HG03521 (cell line): ENCODE data around the gene LIN7C.
A peak's percentile ranks its signal among the peaks of the same experiment; 100 is the strongest.
"Not testable (repeated sequence)": the region's sequence is repeated elsewhere in the genome, so short reads cannot be mapped to it uniquely, and the experiment has no call there.

Experiments
- ATAC-seq: cut with Tn5 transposase; IDR thresholded peaks from one replicate; pipeline ENCODE4 v1.9.1; 2021; ENCODE audit warnings: mild to moderate bottlenecking, moderate library complexity; ENCODE audit not compliant: unreplicated experiment

Gene LIN7C, protein sequence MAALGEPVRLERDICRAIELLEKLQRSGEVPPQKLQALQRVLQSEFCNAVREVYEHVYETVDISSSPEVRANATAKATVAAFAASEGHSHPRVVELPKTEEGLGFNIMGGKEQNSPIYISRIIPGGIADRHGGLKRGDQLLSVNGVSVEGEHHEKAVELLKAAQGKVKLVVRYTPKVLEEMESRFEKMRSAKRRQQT

DNA sequence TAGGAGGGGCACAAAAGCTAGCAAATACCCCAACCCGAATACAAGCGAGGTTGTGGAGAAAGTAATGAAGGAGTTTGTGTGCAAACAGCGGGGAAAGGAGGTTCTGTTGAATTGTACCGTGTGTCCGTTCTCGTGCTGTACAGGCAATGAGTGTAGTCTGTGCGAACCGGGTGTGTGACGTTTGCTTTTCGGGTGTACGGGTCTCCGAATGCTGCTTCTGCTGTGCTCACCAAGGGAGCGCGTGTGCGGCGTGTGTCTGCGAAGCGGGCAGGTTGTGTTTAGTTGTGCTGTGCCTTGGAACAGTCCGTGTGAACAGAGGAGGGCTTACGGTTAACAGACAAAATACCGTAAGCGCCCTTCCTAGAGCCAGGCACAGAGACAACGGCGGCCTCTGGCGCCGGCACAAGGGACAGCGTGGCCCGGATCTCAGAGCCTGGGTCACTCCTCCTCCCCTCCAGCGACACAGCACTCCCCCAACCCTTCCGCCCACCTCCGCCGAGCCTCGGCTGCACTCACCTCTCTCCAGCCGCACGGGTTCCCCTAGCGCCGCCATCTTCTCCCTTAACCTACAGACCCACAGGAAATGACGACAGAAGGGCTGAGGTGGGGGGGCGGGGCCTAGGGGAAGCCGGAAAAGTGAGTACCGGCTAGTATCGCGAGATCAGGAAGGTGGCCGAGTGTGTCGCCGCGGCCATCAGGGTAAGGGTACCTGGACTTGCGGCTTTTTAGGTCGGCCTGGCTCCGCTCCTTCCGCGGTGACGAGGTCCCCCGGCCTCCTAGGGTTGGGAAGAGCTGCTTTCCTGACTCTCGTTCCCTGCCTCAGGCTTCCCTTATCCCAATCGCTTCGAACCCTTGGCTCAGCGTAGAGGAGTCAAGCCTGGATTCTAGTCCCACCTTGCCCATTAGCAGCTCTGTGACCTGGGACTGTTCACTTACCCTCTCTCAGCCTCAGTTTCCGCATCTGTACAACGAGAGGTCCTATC is at the start of gene LIN7C:
Gene LIN7C, minus strand, starts transcription at position 570 of the 983 bp plus-strand sequence. Its CDS starts 17 bp downstream, at position 553.
- peak; percentile 96 for ATAC-seq

DNA sequence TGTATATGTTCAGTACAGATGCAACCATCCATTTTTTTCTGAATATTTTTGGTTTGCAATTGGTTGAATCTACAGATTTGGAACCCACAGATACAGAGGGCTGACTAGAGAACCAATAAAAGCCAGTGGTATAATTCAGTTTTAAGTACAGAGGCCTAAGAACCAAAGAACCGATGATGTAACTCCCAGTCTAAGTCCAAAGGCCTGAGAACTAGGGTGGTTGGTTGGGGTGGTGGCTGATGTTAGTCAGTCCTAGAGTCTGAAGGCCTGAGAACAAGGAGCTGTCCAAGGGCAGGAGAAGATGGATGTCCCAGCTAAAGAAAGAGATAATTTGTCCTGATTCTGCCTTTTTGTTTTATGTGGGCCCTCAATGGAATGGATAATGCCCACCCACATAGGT is 48.7 kb upstream of the LIN7C start:
- ATAC-seq, result no peak

DNA sequence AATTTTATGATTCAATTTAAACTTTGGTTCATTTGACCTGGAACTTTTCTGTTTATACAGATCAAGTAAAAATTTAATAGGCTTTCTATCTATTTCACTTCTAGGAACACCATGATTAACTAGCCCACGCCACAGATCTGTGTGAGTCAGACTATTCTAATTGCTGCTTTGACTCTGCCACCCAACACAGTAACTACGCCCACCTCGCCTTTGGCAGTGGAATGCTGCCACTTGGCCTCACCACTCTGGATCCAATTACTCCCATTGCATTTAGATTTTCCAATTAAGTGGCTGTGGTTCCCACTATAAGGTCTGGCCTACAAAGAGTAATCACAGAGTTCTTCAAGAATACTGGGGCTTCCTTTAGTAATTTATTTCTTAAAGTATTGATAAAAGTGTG is 46.6 kb upstream of the LIN7C start:
- no peak for ATAC-seq

DNA sequence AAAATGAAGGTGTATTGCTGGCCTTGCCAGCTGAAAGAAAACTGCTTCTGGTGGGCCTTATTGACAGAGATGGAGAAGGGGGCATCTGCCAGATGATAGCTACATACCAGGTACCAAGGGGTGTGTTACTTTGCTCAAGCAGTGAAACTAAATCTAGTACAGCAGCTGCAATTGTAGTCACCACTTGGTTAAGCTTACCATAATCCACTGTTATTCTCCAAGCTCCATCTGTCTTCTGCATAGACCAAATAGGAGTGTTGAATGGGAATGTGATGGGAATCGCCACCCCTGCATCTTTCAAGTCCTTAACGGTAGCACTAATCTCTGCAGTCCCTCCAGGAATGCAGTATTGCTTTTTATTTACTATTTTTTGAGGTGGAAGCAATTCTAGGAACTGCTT is 45.8 kb upstream of the LIN7C start:
- ATAC-seq, result no peak

DNA sequence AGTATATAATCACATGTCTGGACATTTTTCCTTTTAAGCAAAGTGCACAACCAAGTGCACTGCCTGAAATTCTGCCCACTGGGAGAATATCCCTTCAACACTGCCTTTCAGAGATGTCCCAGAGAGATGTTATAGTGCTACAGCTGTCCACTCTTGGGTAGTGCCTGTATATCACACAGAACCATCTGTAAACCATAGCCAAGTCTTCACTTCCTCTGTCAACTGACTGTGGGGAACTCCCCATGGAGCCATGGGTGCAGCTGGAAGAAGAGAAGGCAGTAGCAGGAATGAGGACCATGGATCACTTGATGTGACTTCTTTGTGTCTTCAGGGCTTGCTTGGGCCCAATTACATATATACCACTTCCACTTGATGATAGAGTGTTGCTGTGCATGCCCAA is 44.6 kb upstream of the LIN7C start:
- no peak for ATAC-seq

DNA sequence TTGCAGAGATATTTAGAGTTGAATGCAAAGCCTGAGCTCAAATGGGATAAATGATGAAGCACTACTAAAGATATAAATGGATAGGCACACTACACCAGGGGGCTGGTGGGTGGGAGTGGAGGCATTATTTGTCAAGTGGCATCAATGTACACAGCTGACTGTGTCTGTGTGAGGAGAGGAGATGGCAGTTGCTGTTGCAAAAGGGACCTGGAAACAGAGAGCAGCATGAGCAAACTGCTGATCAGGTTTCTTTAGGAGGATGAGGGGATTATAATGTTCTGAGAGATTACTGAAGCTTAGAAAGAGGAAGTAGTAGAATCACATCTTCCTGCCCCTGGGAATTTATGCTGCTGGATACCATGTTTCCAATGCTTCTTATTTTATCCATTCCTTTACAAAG is 39.4 kb upstream of the LIN7C start:
- no peak for ATAC-seq

DNA sequence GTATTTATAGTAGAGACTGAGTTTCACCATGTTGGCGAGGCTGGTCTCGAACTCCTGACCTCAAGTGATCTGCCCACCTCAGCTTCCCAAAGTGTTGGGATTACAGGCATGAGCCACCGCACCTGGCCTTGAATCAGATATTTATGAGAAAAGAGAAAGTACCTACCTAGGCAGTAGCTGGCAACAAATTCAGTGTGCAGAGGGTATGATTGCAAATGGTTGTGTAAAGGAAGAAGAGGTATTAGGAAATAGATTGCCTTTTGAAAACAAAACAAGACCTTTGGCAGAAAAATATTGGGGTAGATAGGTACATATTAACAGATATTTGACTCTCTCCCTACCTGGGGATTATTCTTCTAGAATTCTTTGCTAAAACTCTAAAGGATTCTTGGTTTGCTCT is 38.5 kb upstream of the LIN7C start:
- no peak for ATAC-seq

DNA sequence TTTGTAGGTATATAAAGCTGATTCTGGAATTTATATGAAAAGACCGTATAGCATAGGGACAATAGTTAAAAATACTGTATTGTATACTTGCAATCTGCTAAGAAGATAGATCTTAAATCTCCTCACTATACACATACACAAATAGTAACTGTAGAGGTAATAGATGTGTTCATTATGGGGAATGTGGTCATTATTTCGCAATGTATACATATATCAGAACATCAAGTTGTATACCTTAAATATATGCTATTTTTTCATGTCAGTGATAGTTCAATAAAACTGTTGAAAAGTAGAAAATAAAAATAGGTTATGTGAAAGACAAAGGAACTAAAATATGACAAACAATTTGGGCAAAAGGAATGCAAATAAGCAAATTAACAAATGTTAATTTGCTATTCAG is 35.2 kb upstream of the LIN7C start:
- ATAC-seq, result no peak

DNA sequence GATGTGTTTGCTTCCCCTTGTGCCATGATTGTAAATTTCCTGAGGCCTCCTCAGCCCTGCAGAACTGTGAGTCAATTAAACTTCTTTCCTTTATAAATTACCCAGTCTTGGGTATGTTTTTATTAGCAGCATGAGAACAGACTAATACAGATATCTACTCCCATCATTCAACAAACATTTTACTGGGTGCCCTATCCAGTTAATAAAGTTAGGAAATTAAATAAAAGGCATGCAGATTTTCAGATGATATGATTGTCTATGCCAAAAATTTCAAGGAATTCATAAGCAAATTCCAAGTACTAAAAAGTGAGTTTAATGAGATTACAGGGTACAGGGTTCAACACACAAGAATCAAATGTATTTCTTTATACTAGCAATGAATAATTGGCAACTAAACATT is 33.5 kb upstream of the LIN7C start:
- no peak for ATAC-seq

DNA sequence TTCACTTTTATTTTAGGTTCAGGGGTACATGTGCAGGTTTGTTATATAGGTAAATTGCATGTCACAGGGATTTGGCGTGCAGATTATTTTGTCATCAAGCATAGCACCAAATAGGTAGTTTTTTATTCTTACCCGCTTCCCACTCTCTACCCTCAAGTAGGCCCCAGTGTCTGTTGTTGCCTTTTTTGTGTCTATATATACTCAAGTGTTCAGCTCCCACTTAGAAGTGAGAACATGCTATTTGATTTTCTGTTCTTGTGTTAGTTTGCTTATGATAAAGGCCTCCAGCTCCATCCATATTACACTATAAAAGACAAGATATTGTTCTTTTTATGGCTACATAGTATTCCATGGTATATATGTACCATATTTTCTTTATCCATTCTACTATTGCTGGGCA is 28.5 kb upstream of the LIN7C start:
- ATAC-seq, result no peak

DNA sequence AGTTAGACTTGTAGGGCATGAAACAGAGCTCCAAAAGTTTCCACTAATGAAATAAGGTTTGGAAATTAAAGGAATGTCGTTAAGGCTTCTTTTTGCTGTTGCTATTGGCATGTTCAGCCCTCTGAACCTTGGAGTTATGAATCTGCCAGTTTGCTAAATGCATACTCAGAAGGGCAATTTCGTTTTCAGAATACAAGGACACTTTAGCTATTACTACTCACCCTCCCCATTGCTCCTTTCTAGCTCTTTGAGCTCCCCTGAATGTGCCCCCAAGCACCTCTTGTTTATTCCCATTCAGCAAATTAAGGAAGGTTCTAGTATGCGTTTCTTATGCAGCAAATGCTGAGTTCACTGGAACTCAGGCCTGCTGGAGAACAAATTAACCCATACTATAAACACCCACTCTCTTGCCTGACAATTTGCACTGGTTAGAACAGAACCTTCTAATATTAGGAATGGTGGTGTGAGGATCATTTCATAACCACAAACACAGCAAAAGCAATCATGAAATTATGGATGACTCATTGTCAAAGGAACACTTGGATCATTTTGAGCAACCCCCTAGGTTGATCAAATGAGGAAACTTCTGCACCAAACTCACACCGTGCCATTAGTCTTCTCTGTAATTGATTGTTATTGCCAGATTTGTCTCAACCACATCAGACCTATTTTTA is 26.2 kb upstream of the LIN7C start:
- no peak for ATAC-seq

DNA sequence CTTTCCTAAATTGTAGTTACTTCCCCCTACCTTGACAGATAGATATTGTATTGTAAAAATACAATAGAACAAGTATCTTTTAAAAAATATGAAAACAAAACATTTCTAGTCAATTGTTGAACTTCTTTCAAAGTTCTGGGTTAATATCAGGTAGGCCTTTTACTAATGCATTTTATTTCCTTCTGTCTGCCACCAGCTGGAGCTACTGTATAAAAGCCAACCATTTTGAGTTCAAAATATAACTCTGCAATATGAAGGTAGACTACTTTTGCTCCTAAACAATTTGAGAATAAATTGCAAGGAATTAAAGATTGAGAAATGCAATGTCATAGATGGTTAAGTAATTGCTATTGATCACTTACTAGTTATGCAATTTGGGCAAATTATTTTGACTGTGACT is 22.1 kb upstream of the LIN7C start:
- ATAC-seq, result no peak

DNA sequence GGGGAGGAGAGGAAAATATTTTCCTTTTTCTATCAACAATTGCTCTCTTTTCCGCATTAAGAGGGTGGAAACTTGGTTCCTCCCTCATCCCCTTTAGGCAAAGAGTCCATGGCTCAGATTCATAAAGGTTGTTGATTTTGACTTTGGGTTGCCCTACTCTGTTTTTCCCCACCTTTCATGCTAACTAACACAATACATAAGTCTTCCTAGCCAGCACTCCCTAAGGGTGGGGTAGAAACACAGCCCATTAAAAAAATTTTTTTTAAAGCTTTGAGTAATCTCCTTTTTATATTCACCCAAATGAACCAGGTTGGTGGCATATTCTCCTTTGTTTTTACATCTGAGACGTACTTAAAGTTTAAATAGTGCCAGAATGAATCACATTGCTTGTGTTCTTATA is 20.0 kb upstream of the LIN7C start:
- ATAC-seq, result no peak

DNA sequence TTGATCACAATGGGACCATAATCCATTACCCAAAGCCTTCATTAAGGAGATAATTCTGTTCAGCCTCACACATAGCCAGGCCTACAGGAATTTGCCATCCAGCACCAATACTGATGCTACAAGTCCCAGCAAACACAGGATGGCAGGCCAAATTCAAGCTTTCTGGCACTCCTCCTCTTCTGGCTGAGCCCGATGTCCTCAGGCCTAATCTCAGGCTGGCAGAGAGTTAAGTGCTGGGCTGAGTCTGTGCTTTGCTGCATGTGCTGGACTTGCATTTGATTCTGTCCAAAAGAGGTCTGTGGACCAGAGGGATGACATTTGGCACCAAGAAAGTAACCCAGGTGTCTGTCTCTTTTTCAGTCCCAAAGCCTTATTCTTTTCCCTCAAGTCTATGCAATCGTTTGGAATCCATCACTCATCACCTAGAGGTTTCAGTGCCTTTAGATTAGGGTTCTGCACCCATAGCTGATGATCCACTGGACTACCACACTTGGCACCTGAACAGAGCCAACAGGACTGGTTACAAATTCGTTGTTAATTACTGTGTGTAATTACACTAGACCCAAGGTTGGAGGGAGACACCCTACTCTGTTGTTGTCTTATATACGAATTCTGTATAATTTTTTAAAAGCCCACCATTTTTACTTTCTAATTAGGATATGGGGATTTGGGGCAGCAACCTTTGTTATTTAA is 19.4 kb upstream of the LIN7C start:
- ATAC-seq, result no peak

DNA sequence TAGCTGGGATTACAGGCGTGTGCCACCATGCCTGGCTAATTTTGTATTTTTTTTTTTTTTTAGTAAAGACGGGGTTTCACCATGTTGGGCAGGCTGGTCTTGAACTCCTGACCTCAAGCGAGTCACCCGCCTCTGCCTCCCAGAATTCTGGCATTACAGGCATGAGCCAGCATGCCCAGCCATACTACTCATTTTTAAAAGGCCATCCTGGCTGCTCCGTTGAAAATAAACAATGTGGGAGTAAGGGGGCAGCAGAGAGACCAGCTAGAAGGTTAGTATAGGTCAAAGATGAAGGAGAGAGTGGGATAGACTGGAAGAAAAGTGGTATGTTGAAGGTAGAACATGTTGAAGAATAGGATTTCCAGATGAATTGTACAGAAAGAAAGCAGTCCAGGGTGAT is 17.6 kb upstream of the LIN7C start:
- no peak for ATAC-seq

DNA sequence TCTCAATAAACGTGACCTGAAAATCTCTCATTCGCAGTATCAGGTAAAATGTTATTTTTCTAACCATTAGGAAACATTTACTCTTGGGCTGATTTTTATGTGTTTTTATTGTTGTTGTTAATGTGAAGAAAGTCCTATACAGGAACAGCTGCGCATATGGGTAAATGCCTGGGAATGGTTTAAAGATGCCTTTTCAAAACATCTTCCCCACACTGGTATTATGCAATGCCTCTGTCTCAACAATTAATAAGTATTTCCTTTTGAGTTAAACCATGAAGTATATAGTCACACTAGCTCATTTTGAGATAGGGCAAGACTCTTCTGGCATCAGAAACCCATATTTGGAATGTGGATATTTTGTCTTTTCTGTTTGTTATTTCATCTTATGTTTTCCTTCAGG is 13.7 kb upstream of the LIN7C start:
- no peak for ATAC-seq

DNA sequence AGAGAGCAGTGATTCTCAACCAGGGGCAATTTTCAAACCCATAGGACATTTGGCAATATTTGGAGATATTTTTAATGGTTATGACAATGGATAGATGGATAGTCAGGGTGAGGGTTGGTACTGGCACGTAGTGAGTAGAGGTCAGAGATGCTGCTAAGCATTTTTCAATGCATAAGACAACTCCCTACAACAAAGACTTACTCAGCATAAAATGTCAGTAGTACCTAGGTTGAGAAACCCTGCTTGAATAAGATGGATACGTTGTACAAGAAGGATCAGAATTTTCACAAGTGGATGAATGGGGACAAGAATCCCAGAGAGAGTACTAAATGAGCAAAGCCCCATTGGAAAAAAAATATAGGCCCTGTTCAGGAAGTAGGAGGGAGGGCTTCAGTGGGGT is 11.9 kb upstream of the LIN7C start:
- no peak for ATAC-seq

DNA sequence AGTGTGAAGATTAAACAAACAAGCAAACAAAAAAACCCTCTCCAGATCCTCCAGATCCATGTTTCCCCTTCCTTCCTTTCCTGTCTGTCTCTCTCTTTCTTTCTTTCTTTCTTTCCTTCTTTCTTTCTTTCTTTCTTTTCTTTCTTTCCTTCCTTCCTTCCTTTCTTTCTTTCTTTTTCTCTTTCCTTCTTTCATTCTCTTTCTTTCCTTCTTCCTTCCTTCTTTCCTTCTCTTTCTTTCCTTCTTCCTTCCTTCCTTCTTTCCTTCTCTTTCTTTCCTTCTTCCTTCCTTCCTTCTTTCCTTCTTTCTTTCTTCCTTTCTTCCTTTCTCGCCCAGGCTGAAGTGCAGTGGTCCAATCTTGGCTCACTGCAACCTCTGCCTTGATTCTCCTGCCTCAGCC is 10.9 kb upstream of the LIN7C start:
- ATAC-seq, result not testable (repeated sequence)

DNA sequence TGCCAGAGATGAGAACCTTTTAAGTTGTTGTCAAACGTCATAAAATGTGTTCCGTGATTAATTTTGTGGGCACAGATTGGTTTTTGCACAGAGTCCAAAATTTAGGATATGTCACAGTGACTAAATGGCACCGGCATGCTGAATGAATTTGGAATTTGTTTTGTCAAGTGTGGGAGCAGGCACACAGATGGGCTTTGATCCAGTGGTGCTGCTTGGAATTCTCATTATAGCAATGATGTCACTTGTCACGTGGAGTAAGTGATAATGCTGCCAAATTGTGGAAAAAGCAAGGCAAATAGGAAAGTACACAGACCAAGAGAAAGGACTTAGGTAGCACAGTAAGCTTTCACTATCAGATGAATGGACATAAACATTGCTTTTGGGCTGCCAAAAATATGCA is 8.0 kb upstream of the LIN7C start:
- no peak for ATAC-seq

DNA sequence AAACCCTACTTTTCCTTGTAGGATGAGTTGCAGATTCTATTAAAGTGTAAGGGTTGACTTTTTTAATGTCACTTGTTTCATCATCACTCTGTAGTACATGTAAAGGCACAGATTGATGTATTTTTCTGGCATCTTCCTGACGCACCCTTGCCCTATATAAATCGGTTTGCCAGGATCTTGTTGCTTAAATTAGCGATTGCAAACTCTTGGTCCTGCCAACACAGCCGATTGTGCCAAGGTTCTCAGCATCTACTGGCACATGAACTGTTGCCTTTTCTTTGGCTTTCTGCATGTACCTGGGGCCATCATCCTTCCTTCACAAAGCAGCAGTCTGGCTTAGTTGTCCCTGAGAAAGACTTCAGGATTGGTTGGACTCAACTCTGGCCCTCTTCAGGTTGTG is 7.5 kb upstream of the LIN7C start:
- ATAC-seq, result no peak

DNA sequence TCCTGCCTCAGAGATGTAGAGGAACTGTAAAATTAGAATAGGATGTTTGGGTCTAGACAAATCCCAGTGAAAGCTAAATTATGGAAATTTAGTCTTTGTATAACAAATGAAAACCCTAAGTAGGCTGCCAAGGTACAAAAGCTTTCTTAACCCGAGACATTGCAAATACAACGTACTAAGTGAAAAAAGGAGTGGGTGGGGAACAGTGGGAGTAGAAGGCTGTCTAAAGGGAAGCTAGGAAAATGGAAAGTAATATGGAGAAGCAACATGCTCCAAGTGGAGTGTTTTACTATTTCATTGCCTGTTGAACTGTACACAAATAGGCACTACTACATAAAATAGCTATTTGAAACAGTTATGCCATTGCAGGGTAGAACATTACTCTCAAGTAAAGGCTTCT is 6.8 kb upstream of the LIN7C start:
- ATAC-seq, result no peak
